K562 (cell line): Measurements from ENCODE around the gene TRERF1. TPM values are rescaled to one million over a fixed set of nuclear protein-coding genes. Genes with fewer than 3 reads are reported as not detected.

Experiments
- ATAC-seq: fragments of 200-7000 bp; cut with Tn5 transposase; 3 replicates; pipeline ENCODE4 v1.9.1; 2020; ENCODE audit warnings: moderate library complexity
- BruUV-seq: library from RNA; stranded (reverse); fragments of 400-500 nt; replicated peaks from 2 replicates; lab custom pipeline; 2021; lab: Mats Ljungman, UMichigan
- CTCF ChIA-PET: fragments of 300-600 bp; formaldehyde crosslinking; extraction: SDS; loops from one replicate; lab custom pipeline; 2021; ENCODE audit warnings: low intra/inter-chr PET ratio; lab: Yijun Ruan, JAX
- POLR2A ChIA-PET: fragments of 300-600, 350-650 bp; sonication (Branson Sonifier 250); formaldehyde crosslinking; extraction: SDS; loops from one replicate; lab custom pipeline; 2021; ENCODE audit warnings: antibody characterized with exemption, inconsistent platforms; lab: Yijun Ruan, JAX
- DNase-seq, 4 experiments: peaks; one replicate each; pipeline versions ENCODE4 v3.0.0 to v3.0.0-alpha.2; 2011 to 2018; ENCODE audit warnings: low spot score in 3 of 4, mixed read lengths in 3 of 4; ENCODE audit errors: extremely low read depth in 1 of 4
- FAIRE-seq: peaks from 2 replicates; lab custom pipeline; 2011; peaks lifted over from hg19 to GRCh38; lab: Jason Lieb, UNC
- H2AFZ ChIP-seq: 2 replicates; pipeline ENCODE4 v1.6.0; 2011; ENCODE audit warnings: low read depth, low read length, control low read depth, inconsistent platforms
- H3K27ac ChIP-seq: fragments of 200-600 bp; 3 replicates; pipeline ENCODE4 v1.8.0; 2011; ENCODE audit warnings: low read depth, mild to moderate bottlenecking, control low read depth, inconsistent platforms, low read length, moderate library complexity, mixed read lengths; ENCODE audit errors: extremely low read depth
- H3K27me3 ChIP-seq, 2 experiments: fragments of 300-600 bp in 1 of 2; 2 replicates in 1 of 2; 3 replicates in 1 of 2; pipeline versions ENCODE4 v1.6.0 to v1.8.0; 2011; ENCODE audit warnings: inconsistent platforms in 2 of 2, low read length in 2 of 2, mild to moderate bottlenecking in 1 of 2, mixed read lengths in 1 of 2, moderate library complexity in 1 of 2; ENCODE audit not compliant: control insufficient read depth in 2 of 2, insufficient read depth in 2 of 2
- H3K36me3 ChIP-seq: fragments of 300-600 bp; 3 replicates; pipeline ENCODE4 v1.8.0; 2011; ENCODE audit warnings: mild to moderate bottlenecking, low read length, inconsistent platforms; ENCODE audit not compliant: control insufficient read depth, insufficient read depth
- H3K4me1 ChIP-seq, 2 experiments: fragments of 200-600 bp in 1 of 2; replicated peaks in 1 of 2; 2 replicates in 1 of 2; 3 replicates in 1 of 2; pipeline versions ENCODE4 v1.5.1 to v1.8.0; 2011; ENCODE audit warnings: inconsistent platforms in 2 of 2, low read length in 2 of 2, mild to moderate bottlenecking in 1 of 2, mixed read lengths in 1 of 2, moderate library complexity in 1 of 2; ENCODE audit not compliant: control insufficient read depth in 2 of 2, insufficient read depth in 2 of 2
- H3K4me2 ChIP-seq: 2 replicates; pipeline ENCODE4 v1.6.1; 2011; ENCODE audit warnings: low read length, control low read depth, inconsistent platforms, mixed read lengths; ENCODE audit not compliant: insufficient read depth
- H3K4me3 ChIP-seq: fragments of 200-600 bp; sonication (generic), shearing (Covaris generic); 2 replicates; pipeline ENCODE4 v1.5.1; 2016; ENCODE audit warnings: control low read depth, inconsistent platforms
- H3K79me2 ChIP-seq: fragments of 200-600 bp; 3 replicates; pipeline ENCODE4 v1.8.0; 2011; ENCODE audit warnings: low read length, inconsistent platforms; ENCODE audit not compliant: control insufficient read depth, insufficient read depth
- H3K9ac ChIP-seq, 2 experiments: 2 replicates each; pipeline versions ENCODE4 v1.6.0 to v1.6.1; 2011; ENCODE audit warnings: low read depth in 2 of 2, low read length in 2 of 2, control low read depth in 1 of 2, inconsistent platforms in 1 of 2, mild to moderate bottlenecking in 1 of 2, mixed read lengths in 1 of 2; ENCODE audit not compliant: insufficient read depth in 1 of 2
- H3K9me1 ChIP-seq: one replicate; pipeline ENCODE4 v1.6.0; 2011; ENCODE audit warnings: inconsistent platforms, mild to moderate bottlenecking, low read length, moderate library complexity; ENCODE audit not compliant: control insufficient read depth, insufficient read depth
- H3K9me3 ChIP-seq: replicated peaks from 2 replicates; pipeline ENCODE4 v1.5.1; 2011; ENCODE audit warnings: low read depth, low read length, inconsistent platforms; ENCODE audit not compliant: control insufficient read depth, insufficient read depth
- H4K20me1 ChIP-seq: replicated peaks from 2 replicates; pipeline ENCODE4 v1.6.1; 2011; ENCODE audit warnings: low read length, inconsistent platforms, mixed read lengths; ENCODE audit not compliant: control insufficient read depth, insufficient read depth
- CEBPZ ChIP-seq: fragments of 150-350 bp; IDR thresholded peaks from 2 replicates; pipeline ENCODE4 v1.6.1; 2014; ENCODE audit warnings: low read depth, mild to moderate bottlenecking, low read length, borderline replicate concordance
- GATA2 ChIP-seq: sonication (generic); formaldehyde crosslinking; IDR thresholded peaks from 2 replicates; pipeline ENCODE4 v1.4.0; 2020; ENCODE audit warnings: mild to moderate bottlenecking, missing genetic modification reagents
- ZNF717 ChIP-seq: fragments of 250-450 bp; sonication (Bioruptor Pico); IDR thresholded peaks from 2 replicates; pipeline ENCODE4 v1.5.0; 2021
- WGBS: fragments of 100-300 bp; shearing (Covaris generic); methylation state at CpG from one replicate; pipeline ENCODE4 v1.1.6; 2016; ENCODE audit warnings: low coverage, mixed read lengths; ENCODE audit not compliant: insufficient coverage; ENCODE audit errors: missing lambda C conversion rate; 5-methylcytosine and 5-hydroxymethylcytosine counted together
- in situ Hi-C: fragments of 300-500 bp; cut with MboI; formaldehyde crosslinking; loops from 4 replicates; pipeline ENCODE4 v1.15.0; 2018; ENCODE audit warnings: inconsistent platforms, mixed read lengths
- intact Hi-C: fragments of 100-400 bp; cut with micrococcal nuclease; formaldehyde crosslinking; loops from 2 replicates; pipeline ENCODE4 v1.14.2; 2022
- polyA plus RNA-seq, 8 experiments: library from polyadenylated mRNA; depleted of rRNA in 4 of 8; stranded (reverse) in 5 of 8; unstranded in 3 of 8; fragments of >200 nt; fragmentation: Nextera tagmentation in 2 of 8; fragmentation: Illumina TruSeq in 1 of 8; extraction: Ambion mirVana in 2 of 8; extraction: Trizol in 1 of 8; gene quantifications; 2 replicates each; pipeline versions ENCODE4 v1.2.1 to v1.2.3, GENCODE V29; 2011 to 2014; ENCODE audit warnings: inconsistent platforms in 1 of 8, missing spikeins in 1 of 8
- total RNA-seq, 7 experiments: library from RNA; depleted of rRNA in 6 of 7; stranded (reverse); fragments of >200 nt in 6 of 7; fragmentation: Illumina TruSeq in 2 of 7; extraction: Trizol in 2 of 7; gene quantifications; 2 replicates each; pipeline versions ENCODE4 v1.2.1 to v1.2.3, GENCODE V29; 2011 to 2021; ENCODE audit warnings: low replicate concordance in 1 of 7

Gene TRERF1
- total and polyA plus RNA-seq, 9 of the 15 experiments (the other 6 are each of a cell fraction or from before 2014, with no cell fraction given), result 0.04 to 0.20 (median 0.07) TPM; not detected in 3

DNA sequence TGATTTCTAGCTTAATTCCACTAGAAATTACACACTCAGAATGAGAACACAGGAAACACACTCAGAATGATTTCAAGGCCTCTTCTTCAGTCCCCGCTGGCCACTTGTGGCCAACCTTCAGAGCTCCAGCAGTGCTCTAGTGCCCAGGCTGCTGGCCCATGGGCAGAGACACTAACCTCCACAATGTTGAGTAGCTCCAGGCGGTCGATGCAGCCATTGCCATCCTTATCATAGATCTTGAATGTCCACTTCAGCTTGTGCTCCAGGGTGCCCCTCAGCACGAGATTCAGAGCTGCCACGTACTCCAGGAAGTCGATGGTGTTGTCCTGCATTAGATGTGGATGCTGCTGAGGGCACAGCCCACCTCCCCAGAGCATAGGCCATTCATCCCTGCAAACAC lies 263.3 kb downstream of the TRERF1 start:
- ChIA-PET POLR2A (interaction anchor here (0.7 to 1.4 kb wide), 5 partner anchors 9 to 106 kb away, joined by 3 to 4 read pairs (median 3); no protein-coding TSS in a partner anchor), CTCF (no interaction called here)
- Histone ChIP-seq H3K9me3 (no peaks in the 10 kb centered on the region), H3K9me1 (no peaks in the 10 kb centered on the region), H3K4me1 (peaks cover 11 to 14% of the 10 kb centered on the region in 2 experiments), H3K27me3 (no peaks in the 10 kb centered on the region), H3K9ac (peak overlapping the region in 1 of 2 experiments; percentile 38; a peak in 1 of 4 replicates), H4K20me1 (no peaks in the 10 kb centered on the region), H3K4me2 (no peak overlapping the region), H3K79me2 (no peaks in the 10 kb centered on the region), H3K4me3 (no peak overlapping the region), H3K27ac (no peak overlapping the region), H2AFZ (no peak overlapping the region), H3K36me3 (no peaks in the 10 kb centered on the region)
- intact Hi-C loops, result no loop called here
- no TSS peak for BruUV-seq
- no peak for TF ChIP-seq ZNF717 (CRISPR knock-in tag)
- 0 out of 2 replicates have a peak, but pooled peaks have one; percentile 21 for TF ChIP-seq CEBPZ
- peak; percentile 39; the same call in 1 of the 2 replicates for TF ChIP-seq GATA2 (CRISPR knock-in tag)
- in situ Hi-C loops, result no loop called here
- WGBS, result 53% methylated on average over 6 of the region's 6 CpGs
- no peak for FAIRE-seq
- no peak for DNase-seq
- ATAC-seq, result no peak
